GM18511 (cell line): ENCODE data around the gene ARFGAP1.

Experiments
- ATAC-seq: cut with Tn5 transposase; IDR thresholded peaks from one replicate; pipeline ENCODE4 v1.9.1; 2021; ENCODE audit warnings: mild to moderate bottlenecking, moderate library complexity; ENCODE audit not compliant: unreplicated experiment

The ARFGAP1 gene

DNA sequence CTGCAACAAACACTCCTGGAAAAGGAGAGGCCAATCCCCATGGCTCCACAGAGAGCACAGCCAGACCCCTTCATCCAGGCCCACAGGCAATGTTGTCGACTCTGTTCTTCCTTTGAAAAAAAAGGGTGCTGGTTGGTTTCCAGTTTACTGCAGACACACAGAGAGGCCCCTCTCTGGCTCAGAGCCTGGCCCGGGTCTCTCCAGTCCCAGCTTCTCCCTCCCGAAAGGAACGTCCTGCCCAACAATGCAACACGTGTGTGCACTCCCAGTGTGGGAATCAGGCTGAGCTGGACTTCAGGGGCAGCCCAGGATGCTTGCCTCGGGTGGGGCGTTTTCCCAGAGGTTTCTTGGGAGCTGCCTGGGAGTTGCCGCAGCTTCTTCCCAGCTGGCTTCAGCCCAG is 13.8 kb upstream of the ARFGAP1 start:
- no peak for ATAC-seq

DNA sequence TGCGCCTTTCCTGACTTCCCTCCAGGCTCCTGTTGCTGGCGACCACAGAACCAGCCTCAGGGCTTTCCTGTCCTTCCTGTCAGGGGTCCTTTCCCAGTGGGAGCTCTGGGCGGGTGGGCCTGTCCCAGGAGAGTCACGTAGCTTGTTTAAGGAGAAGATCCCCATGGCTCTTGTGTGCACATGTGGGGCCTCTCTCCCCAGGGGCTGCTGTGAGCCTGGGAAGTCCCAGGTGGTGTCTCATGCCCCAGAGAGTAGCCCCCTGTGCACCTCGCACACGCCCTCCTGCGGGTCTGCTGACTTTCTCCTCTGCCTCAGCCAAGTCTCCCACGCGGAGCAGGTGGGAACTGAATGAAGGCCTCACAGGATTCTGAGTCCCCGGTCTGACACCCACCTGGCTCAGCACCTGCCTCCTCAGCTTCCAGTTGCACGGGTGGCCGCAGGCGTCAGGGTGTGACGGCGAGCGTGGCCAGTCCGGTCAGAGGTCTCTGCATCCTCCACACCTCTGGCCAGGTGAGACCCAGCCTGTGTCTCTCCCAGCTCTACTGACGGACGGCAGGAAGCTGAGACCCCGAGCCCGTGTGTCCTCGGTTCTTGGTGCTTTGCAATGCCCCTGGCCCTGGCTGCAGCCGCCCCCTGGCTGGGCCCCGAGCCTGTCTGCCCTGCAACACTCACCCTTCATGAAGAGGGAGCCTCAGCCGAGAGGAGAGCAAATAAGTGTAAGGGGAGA is 12.7 kb upstream of the ARFGAP1 start:
- ATAC-seq = no peak

DNA sequence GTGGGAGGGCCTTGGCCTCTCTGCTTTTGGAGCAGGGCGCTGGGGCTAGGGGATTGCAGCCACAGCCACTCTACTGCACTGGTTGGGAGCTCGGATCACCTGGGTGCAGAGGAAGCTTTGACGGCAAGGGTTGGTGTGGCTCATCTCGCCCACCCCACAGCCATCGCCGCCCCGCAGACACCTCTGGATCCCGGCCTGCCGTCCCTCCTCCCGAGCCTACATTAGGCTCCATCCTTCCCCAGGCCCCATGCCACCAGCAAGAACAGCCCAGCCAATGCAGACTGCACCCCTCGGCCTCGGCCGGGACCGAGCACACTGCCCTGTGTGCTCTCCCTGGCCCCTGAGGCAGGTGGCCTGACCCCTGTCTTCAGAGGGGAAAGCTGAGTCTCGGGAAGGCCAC is 12.1 kb upstream of the ARFGAP1 start:
- no peak for ATAC-seq

DNA sequence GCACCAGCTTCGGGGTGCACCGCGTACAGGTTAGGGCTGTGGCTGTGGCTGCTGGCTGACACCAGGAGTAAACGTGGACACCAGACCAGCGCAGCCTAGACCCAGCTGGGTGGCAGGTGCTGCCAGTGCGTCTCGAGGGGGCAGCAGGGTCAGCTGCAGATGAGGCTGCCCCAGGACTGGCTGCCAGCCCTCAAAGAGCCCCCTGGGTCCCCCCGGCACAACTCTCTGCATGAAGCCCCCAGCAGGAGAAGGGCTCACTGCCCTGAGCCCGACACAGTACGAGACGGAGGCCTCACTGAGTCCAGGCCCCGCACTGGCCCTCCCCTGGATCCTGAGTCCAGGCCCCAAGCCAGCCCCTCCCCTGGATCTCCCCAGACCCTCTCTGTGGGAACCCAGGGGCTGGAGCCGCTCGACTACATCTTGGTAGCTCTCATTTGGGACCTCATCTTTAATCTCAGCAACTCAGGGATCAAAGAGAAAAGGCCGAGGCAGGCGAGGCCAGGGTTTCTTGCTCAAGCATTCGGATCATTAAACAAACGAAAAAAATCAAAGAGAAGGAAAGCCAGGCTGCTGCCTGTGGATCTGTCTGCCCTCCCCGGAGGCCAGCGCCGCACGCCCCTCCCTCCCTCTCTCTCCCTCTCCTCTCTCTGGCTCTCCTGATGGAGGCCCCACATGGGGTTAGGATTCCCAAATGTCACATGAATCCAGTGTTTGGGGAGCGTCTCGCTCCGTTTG is 11.4 kb upstream of the ARFGAP1 start:
- ATAC-seq = no peak

DNA sequence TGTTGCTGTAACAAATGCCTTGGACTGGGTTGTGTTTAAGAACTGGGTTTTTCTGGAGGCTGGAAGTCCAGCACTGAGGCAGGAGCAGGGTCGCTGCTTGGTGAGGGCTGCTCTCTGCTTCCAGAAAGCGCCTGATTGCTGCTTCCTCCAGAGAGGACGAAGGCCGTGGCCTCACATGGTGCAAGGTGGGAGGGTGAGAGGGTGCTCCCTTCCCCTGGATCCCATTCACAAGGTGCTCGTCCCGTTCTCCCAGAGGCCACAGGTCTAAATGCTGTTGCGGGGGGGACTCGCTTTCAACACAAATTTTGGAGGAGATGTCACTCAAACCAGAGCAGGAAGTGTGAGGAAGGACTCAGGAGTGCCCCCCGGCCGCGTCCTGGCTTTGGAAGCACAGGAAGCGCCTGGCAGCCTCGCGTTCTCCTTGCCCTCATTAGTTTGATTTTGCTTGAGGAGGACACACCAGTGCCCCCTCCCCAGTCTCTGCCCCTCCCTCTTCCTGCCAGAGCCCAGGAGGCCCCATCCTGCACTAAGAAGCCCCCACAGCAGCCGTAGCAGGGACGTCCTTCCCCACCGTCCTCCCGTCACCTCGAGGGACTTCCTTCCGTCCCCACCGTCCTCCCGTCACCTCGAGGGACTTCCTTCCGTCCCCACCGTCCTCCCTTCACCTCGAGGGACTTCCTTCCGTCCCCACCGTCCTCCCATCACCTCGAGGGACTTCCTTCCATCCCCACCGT is 10.7 kb upstream of the ARFGAP1 start:
- ATAC-seq = no peak

DNA sequence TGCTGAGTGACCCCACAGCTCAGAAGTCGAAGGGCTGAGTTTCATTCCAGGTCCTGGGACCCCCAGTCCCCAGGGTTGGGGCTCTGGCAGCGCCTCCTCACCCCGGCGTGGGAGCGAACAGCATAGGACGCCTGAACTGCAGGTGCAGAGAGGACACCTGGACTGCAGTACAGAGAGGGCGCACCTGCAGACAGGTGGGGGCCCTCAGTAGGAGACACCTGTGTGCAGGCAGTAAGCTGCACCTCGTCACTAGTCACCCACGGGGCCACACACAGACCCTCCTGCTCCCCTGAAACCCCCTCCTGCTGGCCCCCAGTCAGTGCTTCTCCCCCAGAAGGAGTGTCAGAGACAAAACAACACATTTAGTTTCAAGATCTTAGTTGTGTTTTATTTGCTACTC is 9.8 kb upstream of the ARFGAP1 start:
- ATAC-seq = no peak

DNA sequence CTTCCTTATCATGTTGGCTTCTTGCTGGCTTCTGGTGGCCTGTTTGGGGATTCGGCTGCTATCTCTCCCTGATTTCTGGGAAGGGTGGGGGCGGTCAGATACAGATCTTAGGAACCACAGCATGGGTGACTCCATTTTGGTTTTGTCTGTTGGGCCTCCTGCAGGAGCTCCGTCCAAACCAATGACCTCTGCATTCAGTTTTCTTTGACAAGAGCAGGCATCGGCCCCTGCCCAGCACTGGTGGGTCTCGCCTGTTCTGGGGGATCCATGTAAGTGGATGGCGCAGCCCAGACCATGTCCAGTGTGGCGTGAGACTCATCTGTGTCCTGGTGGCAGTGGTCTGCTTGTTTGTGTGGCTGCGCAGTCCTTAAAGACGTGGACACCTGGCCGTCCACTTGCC is 8.6 kb upstream of the ARFGAP1 start:
- no peak for ATAC-seq

DNA sequence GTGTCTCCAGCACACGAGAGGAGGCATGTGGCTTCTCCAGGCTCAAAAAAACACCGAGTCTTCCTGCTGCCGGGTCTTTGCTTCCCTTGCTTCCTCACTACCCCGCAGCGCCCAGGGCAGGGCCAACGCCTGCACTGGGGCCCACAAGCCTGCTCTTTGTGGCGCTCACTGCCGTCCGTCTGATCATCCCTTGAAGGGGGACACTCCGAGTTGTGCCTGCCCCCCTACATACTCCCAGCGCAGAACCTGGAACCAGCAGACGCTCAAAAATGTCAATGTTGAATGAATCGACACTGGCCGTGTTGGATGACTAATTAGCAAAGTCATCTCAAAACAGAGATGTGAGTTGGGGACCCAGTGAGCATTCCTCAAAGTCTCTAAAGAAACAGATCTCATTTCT is 8.1 kb upstream of the ARFGAP1 start:
- ATAC-seq = no peak

DNA sequence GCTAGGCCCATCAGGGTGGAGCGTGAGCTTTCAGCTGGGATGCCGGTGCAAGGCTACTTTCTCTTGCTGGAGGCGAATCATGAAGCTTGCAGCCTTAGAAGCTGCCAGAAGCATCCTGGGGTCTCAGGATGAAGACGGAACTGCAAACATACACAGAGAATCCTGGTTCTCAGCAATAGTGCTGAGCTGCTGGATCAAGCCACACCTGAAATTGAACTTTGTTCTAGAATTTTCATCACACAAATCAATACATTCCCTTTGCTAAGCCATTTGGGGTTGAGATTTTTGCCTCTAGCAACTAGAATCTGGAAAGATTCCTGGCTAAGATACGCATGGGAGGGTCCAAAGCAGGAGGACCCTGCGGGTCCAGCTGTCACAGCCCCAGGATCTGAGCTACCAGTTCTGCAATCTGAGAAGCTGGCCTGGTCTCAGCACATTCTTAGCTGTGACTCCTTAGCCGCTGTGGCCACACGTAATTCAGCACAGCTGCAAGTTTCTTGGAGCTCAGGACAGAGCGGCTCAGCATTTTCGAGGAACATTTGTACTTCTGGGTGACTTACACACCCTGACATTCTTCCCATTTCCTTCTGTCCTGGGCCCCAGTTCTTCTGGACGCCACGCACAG is 6.6 kb upstream of the ARFGAP1 start:
- ATAC-seq = no peak

DNA sequence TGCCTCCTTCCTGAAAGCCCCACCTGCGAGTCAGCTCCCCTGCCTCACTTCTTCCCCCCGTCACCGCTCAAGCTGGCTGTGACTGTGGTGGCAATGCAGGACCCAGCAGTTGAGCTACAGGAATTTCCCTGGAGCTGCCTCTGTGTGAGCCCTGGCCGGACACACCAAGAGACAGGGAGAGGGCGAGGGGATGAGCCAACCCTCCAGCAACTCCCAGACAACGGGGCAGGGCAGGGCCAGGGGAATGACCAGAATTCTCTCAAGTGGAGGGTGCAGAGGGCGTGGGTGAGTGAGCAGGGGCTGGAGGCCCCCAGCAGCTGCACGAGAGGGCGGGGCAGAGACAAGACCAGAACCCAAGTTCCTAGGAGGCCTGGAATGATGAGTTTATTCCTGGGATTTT is 4.9 kb upstream of the ARFGAP1 start:
- ATAC-seq = no peak

DNA sequence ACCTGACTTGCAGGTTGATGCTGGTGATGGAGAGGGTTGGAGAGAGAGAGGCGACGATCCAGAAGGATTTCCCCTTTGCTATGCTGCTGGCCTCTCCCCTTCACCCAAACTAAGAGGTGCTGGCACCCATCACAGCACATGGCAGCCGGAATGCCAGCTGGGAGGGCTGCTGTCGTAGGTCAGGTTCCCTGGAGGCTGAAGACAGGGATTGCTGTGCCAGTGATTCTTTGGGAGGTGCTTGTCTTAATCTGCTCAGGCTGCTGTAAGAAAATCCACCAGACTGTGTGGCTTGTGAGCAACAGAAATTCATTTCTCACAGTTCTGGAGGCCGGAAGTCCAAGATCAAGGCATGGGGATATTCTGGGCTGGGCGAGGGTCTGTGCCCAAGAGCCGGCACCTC is 4.4 kb upstream of the ARFGAP1 start:
- ATAC-seq = no peak

DNA sequence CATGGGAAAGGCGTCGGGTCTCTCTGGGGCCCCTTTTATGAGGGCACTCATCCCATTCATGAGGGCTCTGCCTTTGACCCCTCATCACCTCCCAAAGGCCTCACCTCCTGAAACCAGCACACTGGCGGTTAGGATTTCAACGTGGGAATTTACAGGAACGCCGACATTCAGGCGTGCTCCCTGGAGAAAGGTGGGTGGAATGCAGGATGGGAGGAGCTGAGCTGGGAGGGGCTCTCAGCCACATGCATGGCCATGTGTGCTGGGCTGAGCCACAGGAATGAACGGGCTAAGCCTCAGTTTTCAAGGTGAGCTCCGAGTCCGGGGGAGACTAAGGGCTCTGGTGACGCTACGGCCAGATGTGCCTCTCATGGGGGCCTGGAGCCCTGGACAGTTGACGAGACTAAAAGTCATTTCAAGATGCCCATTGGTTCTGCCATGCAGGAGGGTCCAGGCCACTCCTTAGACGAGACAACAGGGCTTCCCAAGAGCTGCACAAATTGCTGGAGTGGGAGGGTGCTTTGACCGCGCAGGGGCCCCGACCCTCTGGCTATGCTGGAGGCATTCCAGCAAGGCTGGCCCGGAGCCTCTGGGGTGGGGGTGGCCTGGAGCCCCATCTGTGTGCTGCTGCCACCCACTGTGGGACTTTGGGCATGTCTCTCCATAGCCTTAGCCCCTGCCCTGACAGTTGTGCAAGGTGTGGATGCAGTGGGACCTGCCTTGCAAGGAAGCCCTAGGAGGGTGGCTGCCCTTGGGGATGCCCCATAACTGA is 3.8 kb upstream of the ARFGAP1 start:
- ATAC-seq = no peak

DNA sequence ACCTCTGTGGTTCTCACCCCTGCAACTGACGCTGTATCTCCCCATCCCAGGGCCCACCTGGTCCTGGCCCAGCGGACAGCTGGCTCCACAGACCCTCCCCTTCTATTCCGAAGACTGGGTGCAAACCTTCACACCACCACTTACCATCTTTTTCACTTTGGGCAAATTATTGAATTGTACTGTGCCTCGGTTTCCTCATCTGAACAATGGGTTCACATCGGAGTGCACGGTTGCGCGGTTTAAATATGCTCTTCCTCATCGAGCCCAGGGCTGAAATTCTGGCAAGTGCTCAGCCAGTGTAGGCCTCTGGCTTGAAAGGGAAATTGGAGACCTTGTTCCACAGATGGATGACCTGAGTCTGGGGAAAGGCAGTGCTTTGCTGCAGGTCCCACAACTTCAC is 2.9 kb upstream of the ARFGAP1 start:
- ATAC-seq = no peak

DNA sequence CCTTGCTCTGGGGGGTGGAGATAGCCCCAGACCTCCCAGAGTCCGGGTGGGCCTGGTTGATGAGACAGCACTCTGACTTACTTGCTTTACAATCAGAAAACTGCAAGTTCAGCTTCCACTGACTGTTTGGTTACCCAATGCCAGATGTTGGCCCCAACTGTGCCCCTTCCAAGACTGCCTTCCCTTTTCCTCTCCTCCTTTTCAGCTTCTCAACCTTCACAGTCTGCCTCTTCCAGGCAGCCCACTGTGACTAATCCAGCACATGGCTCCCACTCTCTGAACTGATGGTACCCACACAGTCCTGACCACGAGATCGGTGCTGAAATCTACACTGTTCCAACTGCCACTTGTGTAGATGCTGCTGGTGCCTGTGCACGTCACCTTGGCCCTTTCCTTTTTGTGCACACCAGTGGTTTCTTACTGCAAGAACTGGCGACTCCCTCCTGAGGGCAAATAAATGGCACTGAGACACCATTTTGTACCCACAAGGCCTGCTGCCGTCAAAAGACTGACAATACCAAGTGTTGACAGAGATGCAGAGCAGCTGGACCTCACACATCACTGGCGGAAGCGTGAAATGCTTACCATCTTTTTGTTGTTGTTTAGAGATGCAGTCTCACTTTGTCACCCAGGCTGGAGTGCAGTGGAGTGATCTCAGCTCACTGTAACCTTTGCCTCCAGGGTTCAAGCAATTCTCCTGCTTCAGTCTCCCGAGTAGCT is 1.8 kb upstream of the ARFGAP1 start:
- no peak for ATAC-seq

DNA sequence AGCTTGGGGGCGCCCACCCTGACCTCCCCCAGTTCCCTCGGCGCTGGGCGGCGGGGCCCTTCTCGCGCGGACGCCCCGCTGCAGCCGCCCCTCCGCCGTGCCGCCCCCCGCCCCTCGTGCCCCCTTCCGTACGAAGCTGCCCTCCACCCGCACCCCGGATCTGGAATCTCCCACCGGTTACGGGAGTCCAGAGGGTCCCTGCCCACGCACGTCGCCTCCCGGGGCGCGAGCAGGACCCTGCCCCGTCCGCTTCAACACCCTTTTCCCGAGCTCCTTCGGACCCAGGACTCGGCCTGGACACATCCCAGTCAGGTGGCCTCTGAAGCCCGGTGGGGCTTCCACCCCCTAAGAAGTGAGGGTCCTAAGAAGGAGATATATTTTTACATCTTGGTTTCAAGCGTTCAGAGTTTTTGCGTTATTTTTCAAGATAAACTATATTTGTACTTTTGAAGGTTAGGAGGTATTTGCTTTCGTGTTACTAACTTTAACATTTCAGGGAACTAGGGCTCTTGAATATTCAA is 506 bp downstream of the ARFGAP1 start:
- ATAC-seq = no peak

DNA sequence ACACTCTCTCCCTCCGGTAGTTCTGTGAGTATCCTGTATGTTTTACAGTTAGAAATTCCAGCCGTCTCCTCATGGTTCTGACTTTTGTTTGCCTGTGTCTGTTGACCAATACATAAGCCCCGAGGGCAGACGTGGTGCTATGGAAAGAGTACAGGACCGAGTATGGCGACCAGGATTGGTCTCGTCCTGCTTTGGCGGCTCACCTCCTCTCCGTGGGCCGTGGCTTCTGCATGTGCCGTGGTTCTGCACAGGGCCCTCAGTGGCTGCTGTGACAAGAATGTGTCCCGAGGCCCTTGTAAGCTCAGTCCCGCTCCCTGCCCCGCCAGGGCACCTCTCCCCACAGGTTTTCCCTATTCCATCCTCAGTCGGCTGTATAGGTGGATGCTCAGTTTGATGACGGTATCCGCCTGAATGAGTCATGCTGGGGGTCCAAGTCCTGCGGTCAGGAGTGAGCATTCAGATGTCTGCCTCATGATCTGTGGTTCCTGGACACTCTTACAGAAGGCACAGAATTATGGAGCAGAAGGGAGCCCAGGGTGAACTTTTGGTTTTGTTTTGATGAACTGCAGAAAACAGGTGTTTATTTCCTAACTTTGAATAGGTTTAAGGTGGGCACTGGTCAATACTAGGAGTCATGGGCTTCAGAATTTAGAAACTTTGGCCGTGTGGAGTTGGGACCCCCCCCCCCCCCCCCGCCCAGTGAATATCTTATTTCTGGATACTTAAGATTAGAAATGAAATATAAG is 1.2 kb downstream of the ARFGAP1 start:
- ATAC-seq = no peak

DNA sequence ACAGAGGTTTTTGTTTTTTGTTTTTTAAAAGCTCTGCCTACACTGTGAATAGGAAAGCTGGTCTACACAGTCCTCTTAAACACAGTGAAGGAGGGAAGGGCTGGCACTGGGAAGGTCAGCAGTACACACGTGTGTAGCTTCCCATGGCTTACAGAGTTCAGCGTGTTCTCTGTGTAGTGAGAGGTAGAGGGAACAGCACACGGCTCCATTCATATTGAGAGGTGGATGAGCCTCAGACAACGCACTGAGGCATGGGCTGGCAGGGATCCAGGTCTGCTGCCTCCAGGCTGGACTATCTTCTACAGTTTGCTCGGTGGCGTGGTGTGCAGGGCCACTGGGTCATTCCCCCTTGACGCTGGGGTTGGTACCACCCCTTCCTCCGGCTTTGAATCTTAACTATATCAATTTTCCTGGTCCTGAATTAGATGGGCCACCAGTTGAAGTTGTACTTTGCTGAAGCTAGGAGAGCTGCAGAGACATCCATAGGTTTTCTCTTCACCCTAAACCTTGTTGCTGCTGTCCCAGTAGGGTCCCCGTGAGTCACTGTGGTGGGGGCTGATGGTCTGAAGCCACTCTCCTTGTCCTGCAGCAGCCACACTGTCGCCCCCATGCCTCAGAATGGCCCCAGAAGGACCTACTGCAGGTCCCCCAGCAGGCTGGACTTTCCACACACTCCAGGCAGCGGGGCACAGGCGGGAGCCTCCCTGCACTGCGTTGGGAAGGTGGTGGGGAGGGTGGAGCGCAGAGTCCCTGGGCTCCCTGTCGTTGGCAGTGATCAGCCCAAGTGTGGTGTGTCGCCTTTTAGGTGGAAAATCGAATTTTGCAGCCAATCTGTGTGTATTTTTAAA is 2.0 kb downstream of the ARFGAP1 start:
- ATAC-seq = no peak

DNA sequence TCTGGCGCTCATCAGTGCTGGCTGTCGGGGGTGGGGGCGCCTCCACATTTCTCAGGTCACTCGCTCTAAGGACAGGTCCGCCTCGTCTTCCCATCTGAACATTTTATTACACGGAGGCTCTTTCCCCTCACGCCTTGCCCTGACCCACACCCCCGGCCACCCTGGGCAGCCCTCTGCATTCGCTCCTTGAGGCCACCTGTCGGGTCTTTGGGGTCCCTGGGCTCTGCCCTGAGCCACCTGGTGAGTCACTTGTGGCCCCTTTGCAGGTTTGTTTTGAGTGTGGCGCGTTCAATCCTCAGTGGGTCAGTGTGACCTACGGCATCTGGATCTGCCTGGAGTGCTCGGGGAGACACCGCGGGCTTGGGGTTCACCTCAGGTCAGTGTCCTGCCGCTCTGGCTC is 3.2 kb downstream of the ARFGAP1 start:
- ATAC-seq = no peak
